CD4-positive, alpha-beta T cell (primary cell): ENCODE measurements around the gene NEGR1. TPM values are rescaled to one million over a fixed set of nuclear protein-coding genes. Genes with fewer than 3 reads are reported as not detected.

Experiments used
- ATAC-seq: fragments of 200-7000 bp; cut with Tn5 transposase; one replicate; pipeline ENCODE4 v1.10.0; 2022; ENCODE audit warnings: mild to moderate bottlenecking; ENCODE audit not compliant: poor library complexity
- CTCF ChIA-PET: fragments of 350-600 bp; sonication (Branson Sonifier 250); formaldehyde crosslinking; loops from one replicate; lab custom pipeline; 2021; ENCODE audit warnings: antibody characterized with exemption, inconsistent platforms; lab: Charles Lee
- POLR2A ChIA-PET: fragments of 350-600 bp; sonication (Branson Sonifier 250); formaldehyde crosslinking; loops from one replicate; lab custom pipeline; 2021; ENCODE audit warnings: antibody characterized with exemption, inconsistent platforms; lab: Charles Lee
- DNase-seq, 14 experiments: peaks; one replicate each; pipeline ENCODE4 v3.0.0-alpha.2; 2013 to 2020; ENCODE audit warnings: mixed read lengths in 2 of 14
- H3K27ac ChIP-seq, 2 donors: one replicate each; pipeline versions ENCODE4 v1.5.1 to v1.7.0; 2013; ENCODE audit warnings: low read length in 2 of 2, low read depth in 1 of 2, mild to moderate bottlenecking in 1 of 2
- H3K27me3 ChIP-seq, 2 experiments: 1 replicate in 1 of 2; 2 replicates in 1 of 2; pipeline versions ENCODE4 v1.6.1 to v1.7.0; 2013; ENCODE audit warnings: low read length in 2 of 2, control low read depth in 1 of 2, mild to moderate bottlenecking in 1 of 2, moderate library complexity in 1 of 2; ENCODE audit not compliant: insufficient read depth in 2 of 2, control insufficient read depth in 1 of 2
- H3K36me3 ChIP-seq: one replicate; pipeline ENCODE4 v1.6.1; 2013; ENCODE audit warnings: low read length, control low read depth; ENCODE audit not compliant: insufficient read depth
- H3K4me1 ChIP-seq: one replicate; pipeline ENCODE4 v1.6.1; 2013; ENCODE audit warnings: low read length, control low read depth; ENCODE audit not compliant: insufficient read depth
- H3K4me3 ChIP-seq: one replicate; pipeline ENCODE4 v1.5.1; 2013; ENCODE audit warnings: mild to moderate bottlenecking, low read length, moderate library complexity
- H3K9me3 ChIP-seq, 2 experiments: 1 replicate in 1 of 2; 2 replicates in 1 of 2; pipeline versions ENCODE4 v1.6.1 to v1.7.0; 2013; ENCODE audit warnings: low read length in 2 of 2, mild to moderate bottlenecking in 2 of 2, control low read depth in 1 of 2, moderate library complexity in 1 of 2; ENCODE audit not compliant: control insufficient read depth in 1 of 2, insufficient read depth in 1 of 2
- H3K27ac Mint-ChIP-seq: one replicate; pipeline ENCODE4 v1.8.0; 2020; ENCODE audit warnings: mixed read lengths
- H3K27me3 Mint-ChIP-seq: one replicate; pipeline ENCODE4 v1.8.0; 2021; ENCODE audit warnings: mixed read lengths
- H3K36me3 Mint-ChIP-seq: one replicate; pipeline ENCODE4 v1.8.0; 2021; ENCODE audit warnings: low read depth, mixed read lengths
- H3K4me1 Mint-ChIP-seq: one replicate; pipeline ENCODE4 v1.8.0; 2021; ENCODE audit warnings: low read depth, mixed read lengths
- H3K4me3 Mint-ChIP-seq: one replicate; pipeline ENCODE4 v1.8.0; 2020; ENCODE audit warnings: mild to moderate bottlenecking, mixed read lengths
- H3K9me3 Mint-ChIP-seq: one replicate; pipeline ENCODE4 v1.8.0; 2020; ENCODE audit warnings: mixed read lengths
- intact Hi-C, 2 experiments: fragments of 100-400 bp; cut with DNase I in 1 of 2; cut with micrococcal nuclease in 1 of 2; formaldehyde crosslinking; loops; one replicate each; pipeline versions ENCODE4 v1.15.1 to v1.9.0; 2023 to 2025; cut with DNase I, micrococcal nuclease
- total RNA-seq, 174 experiments: library from RNA in 2 of 174; stranded (reverse) in 2 of 174; gene quantifications; one replicate each; pipeline ENCODE4 v1.2.3 and lab custom pipeline; 2021 to 2026
- TF ChIP-seq, protein P1 (sequence below): fragments of 200-600 bp; IDR thresholded peaks from one replicate; pipeline ENCODE4 v1.8.0; 2022; ENCODE audit warnings: antibody characterized with exemption, mild to moderate bottlenecking

NEGR1 gene
- total RNA-seq, 2 experiments from 2014 or later: 0.03 TPM

DNA sequence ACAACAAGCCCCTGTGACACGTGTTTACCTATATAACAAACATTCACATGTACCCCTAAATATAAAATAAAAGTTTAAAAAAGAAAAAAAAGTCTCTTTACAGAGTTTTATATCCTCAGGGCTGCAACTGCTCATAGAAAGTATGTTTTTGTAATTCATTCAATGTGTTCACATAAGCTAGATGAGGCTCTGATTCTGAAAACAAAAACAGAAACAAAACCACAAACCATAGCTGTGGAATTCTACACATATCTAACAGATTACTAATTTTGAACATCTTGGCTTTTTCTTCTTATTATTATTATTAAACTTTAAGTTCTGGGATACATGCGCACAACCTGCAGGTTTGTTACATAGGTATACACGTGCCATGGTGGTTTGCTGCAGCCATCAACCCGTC, 621.9 kb downstream of the NEGR1 start:
- POLR2A ChIA-PET: interaction anchor here (0.8 kb wide), 1 partner anchor 33 kb away, joined by 4 read pairs; no protein-coding TSS in a partner anchor
- no peak overlapping the region for H3K4me3 Mint-ChIP-seq
- Histone ChIP-seq H3K36me3 (no peaks in the 10 kb centered on the region), H3K4me3 (no peak overlapping the region), H3K27me3 (no peaks in the 10 kb centered on the region), H3K4me1 (no peaks in the 10 kb centered on the region), H3K9me3 (peaks cover 0 to 8% of the 10 kb centered on the region in 2 experiments), H3K27ac (no peak overlapping the region)
- CTCF ChIA-PET: no interaction called here
- no peaks in the 10 kb centered on the region for H3K27me3 Mint-ChIP-seq
- no peaks in the 10 kb centered on the region for H3K9me3 Mint-ChIP-seq
- H3K27ac Mint-ChIP-seq: no peak overlapping the region
- DNase-seq (no peak), ATAC-seq (no peak)
- no peaks in the 10 kb centered on the region for H3K4me1 Mint-ChIP-seq
- intact Hi-C loops: no loop called here
- no peaks in the 10 kb centered on the region for H3K36me3 Mint-ChIP-seq
- TF ChIP-seq, protein P1, sequence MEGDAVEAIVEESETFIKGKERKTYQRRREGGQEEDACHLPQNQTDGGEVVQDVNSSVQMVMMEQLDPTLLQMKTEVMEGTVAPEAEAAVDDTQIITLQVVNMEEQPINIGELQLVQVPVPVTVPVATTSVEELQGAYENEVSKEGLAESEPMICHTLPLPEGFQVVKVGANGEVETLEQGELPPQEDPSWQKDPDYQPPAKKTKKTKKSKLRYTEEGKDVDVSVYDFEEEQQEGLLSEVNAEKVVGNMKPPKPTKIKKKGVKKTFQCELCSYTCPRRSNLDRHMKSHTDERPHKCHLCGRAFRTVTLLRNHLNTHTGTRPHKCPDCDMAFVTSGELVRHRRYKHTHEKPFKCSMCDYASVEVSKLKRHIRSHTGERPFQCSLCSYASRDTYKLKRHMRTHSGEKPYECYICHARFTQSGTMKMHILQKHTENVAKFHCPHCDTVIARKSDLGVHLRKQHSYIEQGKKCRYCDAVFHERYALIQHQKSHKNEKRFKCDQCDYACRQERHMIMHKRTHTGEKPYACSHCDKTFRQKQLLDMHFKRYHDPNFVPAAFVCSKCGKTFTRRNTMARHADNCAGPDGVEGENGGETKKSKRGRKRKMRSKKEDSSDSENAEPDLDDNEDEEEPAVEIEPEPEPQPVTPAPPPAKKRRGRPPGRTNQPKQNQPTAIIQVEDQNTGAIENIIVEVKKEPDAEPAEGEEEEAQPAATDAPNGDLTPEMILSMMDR: no peak

DNA sequence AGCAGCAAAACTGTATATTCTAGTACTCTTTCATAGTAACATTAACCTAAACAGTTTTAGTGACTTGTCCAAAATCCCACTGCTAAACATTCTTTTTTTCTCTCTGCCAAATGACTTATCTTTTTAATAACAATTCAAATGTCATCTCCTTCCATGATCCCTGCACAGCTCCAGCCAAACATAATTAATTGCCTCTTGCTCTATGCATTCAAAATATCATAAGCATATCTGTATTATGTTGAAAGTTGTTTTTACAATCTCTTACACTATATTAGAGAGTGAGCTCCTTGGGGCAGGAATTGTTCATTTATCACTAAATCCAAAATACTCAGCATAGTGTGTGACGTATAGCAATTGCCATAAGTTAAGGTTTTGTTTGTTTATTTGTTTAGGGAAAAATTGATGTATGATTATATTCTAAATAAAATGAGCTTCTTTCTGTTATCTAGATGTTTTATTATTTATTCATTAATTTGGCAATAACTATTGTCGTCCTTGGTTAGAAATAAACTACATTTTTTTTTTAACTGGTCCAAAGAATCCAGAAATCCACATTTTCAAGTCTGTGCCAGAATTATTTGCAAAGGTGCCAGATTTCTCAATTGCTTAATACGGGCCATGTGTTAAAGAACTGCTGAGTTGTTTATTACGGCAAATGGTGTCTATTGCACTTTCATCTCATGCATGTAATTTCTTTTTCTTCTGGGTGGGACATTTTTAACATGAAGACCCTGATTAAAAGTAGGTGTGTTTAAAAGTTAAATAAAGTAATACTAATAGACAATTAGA, 624.3 kb downstream of the NEGR1 start:
- DNase-seq (no peak), ATAC-seq (no peak)
- Histone ChIP-seq H3K27me3 (no peaks in the 10 kb centered on the region), H3K4me3 (no peak overlapping the region), H3K4me1 (no peaks in the 10 kb centered on the region), H3K36me3 (no peaks in the 10 kb centered on the region), H3K9me3 (peaks cover 0 to 8% of the 10 kb centered on the region in 2 experiments), H3K27ac (no peak overlapping the region)
- ChIA-PET POLR2A (no interaction called here), CTCF (no interaction called here)
- Mint-ChIP-seq H3K27ac (no peak overlapping the region), H3K4me1 (no peaks in the 10 kb centered on the region), H3K9me3 (no peaks in the 10 kb centered on the region), H3K4me3 (no peak overlapping the region), H3K36me3 (no peaks in the 10 kb centered on the region), H3K27me3 (no peaks in the 10 kb centered on the region)
- TF ChIP-seq, protein P1: no peak
- intact Hi-C loops: no loop called here

DNA sequence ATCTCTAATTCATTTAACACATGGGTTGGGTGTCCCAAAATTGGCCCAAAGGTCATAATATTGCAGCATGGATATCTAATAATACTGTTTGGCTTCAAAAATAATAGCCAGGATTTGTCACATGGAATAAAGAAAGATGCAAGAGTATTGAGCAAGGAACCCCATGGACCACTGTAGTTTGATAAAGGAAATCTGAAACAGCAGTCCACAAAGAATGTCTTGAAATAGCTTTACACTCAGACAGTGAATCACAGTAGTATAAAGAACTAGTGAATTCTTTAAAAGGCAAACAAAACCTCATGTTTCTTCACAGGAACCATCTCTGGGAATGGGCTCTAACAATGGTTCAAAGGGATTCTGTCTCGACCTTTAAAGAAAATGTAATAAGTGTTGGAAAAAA, 625.4 kb downstream of the NEGR1 start:
- no peaks in the 10 kb centered on the region for H3K36me3 ChIP-seq
- ChIA-PET CTCF (no interaction called here), POLR2A (no interaction called here)
- no peaks in the 10 kb centered on the region for H3K36me3 Mint-ChIP-seq
- intact Hi-C loops: no loop called here
- peaks cover 0 to 3% of the 10 kb centered on the region in 2 experiments for H3K9me3 ChIP-seq
- no peaks in the 10 kb centered on the region for H3K4me1 Mint-ChIP-seq
- ATAC-seq (no peak), DNase-seq (no peak)
- H3K4me3 Mint-ChIP-seq: no peak overlapping the region
- no peaks in the 10 kb centered on the region for H3K27me3 Mint-ChIP-seq
- no peaks in the 10 kb centered on the region for H3K9me3 Mint-ChIP-seq
- no peaks in the 10 kb centered on the region for H3K4me1 ChIP-seq
- H3K27me3 ChIP-seq: no peaks in the 10 kb centered on the region
- H3K27ac ChIP-seq: no peak overlapping the region
- H3K4me3 ChIP-seq: no peak overlapping the region
- TF ChIP-seq, protein P1: no peak
- no peak overlapping the region for H3K27ac Mint-ChIP-seq
